T-helper 2 cell (primary cell): ENCODE data around the gene CHURC1.
"Not testable (repeated sequence)": the region's sequence is repeated elsewhere in the genome, so short reads cannot be mapped to it uniquely, and the experiment has no call there.

Experiments used
- DNase-seq, 5 experiments: peaks; one replicate each; pipeline versions ENCODE4 v3.0.0 to v3.0.0-alpha.2; 2012 to 2022

The CHURC1 gene

GRCh38 chr14:64910847-64911495 lies 3.3 kb upstream of the CHURC1 start:
- DNase-seq: no peak

DNA sequence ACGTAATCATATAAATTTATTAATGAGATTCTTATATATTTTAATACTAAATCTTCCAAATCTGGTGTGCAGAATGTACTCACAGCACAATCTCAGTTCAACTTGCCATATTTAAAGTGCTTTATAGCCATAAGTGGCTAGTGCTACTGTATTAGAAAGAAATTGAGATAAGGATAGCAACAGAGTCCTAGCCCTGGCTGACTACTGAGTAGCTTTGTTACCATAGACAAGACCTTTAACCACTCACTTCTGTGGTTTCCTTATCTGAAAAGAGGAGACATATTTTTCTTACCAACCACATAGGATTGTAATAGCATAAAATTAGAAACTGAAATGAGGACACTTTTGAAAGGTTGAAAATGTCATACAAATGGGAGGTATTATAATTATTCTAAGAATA lies 2.0 kb upstream of the CHURC1 start:
- peak in 1 of 5 experiments; percentile 54 for DNase-seq

DNA sequence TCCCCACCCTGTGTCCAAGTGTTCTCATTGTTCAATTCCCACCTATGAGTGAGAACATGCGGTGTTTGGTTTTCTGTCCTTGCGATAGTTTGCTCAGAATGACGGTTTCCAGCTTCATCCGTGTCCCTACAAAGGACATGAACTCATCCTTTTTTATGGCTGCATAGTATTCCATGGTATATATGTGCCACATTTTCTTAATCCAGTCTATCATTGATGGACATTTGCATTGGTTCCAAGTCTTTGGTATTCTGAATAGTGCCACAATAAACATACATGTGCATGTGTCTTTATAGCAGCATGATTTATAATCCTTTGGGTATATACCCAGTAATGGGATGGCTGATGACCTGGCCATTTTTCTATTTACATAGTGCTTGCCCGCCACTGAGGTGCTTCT lies 778 bp upstream of the CHURC1 start:
- not testable (repeated sequence) for DNase-seq

DNA sequence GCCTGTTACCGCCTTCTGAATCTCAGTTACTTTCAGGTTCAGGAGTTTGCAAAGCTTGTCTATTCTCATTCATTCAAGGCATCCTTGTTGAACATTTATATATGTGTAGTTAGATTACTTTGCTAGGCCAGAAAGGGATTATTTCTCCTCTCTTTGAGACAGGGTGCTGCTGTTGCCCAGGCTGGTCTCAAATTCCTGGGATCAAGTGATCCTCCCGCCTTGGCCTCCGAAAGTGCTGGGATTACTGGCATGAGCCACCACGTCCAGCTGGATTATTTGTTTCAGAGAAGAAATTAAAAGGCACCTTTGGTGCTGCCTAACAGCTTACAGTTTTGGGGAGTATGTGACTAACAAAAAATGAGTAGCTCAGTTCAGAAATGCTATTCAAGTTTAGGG lies 772 bp downstream of the CHURC1 start:
- no peak for DNase-seq

DNA sequence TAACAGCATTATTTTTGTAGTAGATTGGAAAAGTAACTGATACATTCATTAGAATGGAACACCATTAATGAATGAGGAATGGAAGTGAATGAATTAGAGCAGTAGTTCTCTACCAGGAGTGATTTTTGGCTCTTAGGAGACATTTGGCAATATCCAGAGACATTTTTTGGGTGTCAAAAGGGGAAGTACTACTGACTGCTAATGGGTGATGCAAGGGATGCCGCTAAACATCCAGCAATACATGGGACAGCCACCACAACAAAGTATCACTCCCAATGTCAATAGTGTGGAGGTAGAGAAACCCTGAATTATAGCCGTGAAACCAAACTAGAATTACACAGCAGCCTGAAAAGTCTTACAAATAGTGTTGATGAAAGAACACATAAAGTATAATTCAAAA lies 1.5 kb downstream of the CHURC1 start:
- peak in 1 of 5 experiments; percentile 9 for DNase-seq

DNA sequence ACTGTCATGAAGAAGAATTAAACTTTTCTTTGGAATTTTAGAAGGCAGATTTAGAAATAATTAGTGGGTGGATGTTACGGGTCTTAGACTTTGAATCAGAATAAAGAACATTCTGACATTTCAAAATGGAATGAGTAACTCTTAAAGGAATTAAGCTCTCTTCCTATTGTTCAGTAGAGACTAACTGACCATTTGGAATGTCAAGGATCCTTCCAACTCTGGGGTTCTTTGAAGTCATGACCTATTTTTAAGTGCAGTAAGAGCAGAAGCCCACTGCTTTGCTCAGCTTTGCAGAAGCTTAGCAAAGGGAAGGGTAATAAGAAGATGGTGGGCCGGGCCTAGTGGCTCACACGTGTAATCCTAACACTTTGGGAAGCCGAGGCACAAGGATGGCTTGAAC lies 4.0 kb downstream of the CHURC1 start:
- DNase-seq: no peak

DNA sequence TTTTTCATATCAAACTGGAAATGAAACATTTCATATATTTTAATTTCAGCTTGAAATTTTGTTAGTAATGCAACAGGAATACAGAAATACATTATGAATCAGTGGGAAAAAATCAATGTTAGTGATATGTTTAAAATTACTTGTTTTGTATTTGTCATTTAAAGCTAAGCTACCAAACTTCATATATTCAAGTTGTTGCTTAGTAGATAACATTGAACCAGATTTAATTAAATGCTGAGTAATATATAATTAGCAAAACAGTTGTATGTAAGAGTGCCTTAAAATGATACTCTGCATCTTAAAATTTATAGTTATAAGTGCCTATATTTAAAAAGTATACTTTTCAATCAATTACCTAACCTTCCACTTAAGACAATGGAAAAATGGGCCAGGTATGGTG lies 5.0 kb downstream of the CHURC1 start:
- DNase-seq: no peak

DNA sequence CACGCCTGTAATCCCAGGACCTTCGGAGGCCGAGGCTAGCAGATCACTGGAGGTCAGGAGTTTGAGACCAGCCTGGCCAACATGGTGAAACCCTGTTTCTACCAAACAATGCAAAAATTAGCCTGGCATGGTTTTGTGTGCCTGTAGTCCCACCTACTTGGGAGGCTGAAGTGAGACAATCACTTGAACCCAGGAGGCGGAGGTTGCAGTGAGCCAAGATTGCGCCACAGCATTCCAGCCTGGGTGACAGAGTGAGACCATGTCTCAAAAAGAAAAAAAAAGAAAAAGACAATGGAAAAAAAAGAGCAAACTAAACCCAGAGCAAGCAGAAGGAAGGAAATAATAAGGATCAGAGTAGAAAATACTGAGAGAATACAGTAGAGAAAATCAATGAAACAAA lies 5.4 kb downstream of the CHURC1 start:
- DNase-seq: no peak

DNA sequence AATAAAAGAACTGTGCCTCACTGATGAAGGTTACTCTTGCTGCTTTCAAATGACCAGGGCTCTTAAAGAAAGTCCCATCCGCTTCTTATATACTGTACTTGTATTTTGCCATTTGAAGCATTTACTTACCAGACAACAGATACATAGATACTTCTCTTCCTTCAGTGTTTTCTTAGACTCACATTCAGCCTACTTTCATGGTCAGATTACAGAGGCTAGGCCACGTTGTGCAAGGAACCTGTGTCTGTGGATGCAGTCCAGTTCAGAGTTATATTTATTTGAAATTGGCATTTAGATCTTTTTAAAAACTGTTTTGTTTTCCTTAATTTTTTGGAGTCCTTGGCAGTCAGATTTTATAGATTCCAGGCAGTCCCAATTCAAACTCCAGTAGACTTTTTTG lies 6.2 kb downstream of the CHURC1 start:
- DNase-seq: no peak

DNA sequence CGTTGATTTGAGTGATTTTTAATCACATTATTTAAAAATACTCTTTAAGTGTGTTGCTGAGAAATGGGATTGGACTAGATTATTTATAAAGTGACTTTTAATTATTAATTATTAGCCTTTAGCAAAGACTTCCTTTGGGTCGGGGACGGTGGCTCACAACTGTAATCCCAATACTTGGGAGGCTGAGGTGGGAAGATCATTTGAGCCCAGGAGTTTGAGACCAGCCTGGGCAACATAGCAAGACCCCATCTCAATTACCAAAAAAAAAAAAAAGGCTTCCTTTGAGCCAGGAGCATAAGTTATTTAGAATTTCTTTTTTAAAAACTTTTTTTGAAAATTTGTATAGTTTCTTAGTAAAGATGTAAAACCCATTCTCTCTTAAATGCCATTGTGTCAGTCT lies 8.8 kb downstream of the CHURC1 start:
- DNase-seq: no peak

DNA sequence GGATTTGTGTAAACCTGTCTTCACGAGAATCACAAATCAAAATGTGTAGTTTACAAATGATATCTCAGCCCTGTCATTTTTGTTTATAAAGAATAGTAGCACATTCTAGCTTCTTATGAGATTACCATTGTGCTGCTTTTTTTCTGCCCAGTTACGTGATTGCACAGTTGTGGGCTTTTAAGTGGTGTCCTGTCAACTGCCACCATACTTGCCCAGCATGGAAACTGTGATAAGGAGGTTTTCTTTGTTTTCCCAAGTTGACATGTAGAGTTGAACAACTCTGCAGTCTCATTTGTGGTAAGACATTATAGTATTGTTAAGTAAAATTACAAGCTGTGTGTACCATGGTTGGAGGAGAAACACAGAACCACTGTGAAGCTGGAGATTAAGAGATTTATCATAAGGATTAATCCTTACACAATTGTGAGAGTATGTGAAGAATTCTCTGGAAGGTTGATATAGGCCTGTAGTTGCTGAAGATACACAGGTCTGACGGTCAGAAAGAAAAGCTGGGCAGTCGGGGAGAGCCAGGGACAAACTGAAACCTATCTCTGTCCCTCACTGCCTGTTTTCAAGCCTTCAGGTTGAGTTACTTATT lies 12.2 kb downstream of the CHURC1 start:
- DNase-seq: no peak

GRCh38 chr14:64927031-64927430 lies 12.8 kb downstream of the CHURC1 start:
- DNase-seq: no peak

DNA sequence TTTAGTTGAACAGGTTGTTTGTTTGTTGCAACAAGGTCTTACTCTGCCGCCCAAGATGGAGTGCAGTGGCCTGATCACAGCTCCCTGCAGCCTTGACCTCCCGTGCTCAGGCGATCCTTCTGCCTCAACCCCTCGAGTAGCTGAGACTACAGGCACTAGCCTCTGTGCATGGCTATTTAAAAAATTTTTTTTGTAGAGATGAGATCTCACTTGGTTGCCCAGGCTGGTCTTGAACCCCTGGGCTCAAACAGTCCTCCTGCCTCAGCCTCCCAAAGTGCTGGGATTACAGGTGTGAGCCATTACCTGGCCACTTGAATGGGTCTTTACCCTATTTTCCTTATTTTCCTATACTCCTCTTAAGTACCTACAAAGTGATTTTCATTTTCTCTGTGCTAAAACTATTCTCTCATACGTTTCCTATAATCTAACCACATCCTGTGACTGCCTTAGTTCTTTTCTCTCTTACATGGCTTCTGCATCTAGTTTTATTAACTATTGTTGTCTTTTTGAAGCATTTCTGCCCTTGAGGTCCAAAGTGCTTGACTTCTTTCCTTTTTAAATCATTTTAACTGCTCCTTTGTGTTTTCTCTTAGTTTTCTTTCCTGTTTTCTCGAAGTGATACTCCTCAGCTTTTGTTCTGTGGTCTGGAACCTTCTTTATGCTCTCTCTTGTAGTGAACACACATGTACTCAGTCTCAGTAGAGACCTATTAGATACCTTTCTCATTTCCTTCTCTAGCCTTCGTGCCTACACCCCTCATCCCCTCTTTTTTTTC lies 14.2 kb downstream of the CHURC1 start:
- DNase-seq: peak in 2 of 5 experiments; percentile 25 to 66

- DNase-seq: no peak
Measured at GRCh38 chr14:64929014-64929359, 14.7 kb downstream of the CHURC1 start.

- no peak for DNase-seq
Measured at GRCh38 chr14:64930085-64930843, 16.0 kb downstream of the CHURC1 start.

DNA sequence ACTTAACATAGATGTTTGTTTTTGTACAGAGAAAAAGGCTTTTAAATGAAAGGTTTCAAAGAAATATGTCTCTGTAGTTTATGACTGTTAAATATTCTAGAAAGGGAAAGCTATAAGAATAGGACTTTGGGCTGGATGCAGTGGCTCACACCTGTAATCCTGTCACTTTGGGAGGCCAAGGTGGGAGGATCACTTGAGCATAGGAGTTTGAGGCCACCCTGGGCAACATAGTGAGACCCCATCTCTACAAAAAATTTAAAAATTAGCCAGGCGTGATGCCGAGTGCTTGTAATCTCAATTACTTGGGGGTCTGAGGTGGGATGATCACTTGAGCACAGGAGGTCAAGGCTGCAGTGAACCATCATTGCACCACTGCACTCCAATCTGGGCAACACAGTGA lies 16.9 kb downstream of the CHURC1 start:
- DNase-seq: no peak

GRCh38 chr14:64932231-64932630 lies 18.0 kb downstream of the CHURC1 start:
- no peak for DNase-seq

DNA sequence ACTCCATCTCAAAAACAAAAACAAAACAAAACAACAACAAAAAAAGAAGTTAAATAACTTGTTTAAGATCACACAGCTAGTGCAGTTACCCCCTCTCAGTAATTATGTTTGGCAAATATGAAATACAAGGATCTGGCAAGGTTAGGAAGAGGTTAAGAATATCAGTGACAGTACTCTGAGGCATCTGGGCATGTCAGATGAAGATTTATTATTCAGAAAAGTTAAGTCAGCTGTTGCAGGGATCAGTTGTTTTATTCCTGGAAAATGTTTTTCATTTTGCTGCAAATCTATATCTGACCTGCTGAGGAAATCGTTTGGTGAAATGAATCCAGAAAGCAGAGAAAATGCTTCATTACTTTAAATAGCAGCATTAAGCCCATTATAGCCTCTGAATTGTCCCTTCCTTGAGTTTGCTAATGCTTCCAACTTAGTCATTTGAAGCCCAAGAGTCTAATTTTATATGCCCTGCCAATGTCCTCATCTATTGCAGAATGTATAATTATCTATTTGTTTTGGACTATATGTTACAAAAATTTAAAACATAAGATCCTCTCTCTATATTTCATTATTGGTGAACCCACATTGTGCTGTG lies 20.2 kb downstream of the CHURC1 start:
- DNase-seq: no peak

DNA sequence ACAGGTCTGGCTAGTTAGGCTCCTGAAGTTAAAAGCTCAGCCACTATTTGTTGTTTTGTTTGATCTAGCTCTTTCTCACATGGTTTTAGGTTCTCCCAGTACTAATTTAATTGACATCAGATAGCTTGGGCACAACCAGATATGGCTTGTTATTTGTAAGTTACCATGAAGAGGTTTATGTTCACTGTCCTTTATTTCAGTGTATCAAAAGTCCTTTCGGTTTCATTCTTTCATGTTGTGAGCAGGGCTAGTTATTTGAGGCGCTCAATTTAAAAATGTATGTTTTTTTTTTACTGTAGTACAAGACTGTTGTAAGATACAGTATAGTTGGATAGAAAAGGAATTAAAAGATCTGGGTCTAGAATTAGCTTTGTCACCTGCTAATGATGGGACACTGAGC lies 21.3 kb downstream of the CHURC1 start:
- peak in 1 of 5 experiments; percentile 37 for DNase-seq

DNA sequence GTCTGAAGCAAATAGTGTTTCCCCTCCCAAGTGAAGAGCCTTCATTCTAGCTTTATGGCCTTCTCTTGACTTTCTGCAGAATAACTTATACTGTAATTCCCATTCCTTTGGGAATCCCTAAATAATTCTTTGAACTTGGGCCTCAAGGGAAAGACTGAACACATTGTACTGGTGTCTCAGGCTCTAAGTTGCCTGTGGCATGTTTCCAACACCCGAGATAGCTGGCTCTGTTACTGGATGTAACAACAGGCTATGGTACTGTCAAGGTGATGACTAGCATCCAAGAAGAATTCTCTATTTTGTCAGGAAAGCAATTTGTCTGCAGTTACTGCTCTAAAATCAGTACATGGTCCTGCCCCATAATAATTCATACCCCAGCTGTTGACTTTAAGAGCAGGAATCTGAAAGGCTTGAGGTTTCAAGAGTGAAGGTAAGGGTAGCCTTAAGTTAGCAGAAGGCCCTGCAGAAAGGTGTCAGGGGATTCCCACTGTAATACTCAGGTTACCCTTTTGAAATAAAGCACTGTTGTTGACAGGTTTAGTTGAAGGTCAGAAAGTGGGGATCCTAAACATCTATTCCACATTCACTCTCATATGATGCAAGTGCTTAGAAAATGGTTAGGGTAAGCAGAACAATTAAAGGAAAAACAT lies 23.0 kb downstream of the CHURC1 start:
- DNase-seq: no peak

- DNase-seq: no peak
Measured at GRCh38 chr14:64937821-64938193, 23.6 kb downstream of the CHURC1 start.

DNA sequence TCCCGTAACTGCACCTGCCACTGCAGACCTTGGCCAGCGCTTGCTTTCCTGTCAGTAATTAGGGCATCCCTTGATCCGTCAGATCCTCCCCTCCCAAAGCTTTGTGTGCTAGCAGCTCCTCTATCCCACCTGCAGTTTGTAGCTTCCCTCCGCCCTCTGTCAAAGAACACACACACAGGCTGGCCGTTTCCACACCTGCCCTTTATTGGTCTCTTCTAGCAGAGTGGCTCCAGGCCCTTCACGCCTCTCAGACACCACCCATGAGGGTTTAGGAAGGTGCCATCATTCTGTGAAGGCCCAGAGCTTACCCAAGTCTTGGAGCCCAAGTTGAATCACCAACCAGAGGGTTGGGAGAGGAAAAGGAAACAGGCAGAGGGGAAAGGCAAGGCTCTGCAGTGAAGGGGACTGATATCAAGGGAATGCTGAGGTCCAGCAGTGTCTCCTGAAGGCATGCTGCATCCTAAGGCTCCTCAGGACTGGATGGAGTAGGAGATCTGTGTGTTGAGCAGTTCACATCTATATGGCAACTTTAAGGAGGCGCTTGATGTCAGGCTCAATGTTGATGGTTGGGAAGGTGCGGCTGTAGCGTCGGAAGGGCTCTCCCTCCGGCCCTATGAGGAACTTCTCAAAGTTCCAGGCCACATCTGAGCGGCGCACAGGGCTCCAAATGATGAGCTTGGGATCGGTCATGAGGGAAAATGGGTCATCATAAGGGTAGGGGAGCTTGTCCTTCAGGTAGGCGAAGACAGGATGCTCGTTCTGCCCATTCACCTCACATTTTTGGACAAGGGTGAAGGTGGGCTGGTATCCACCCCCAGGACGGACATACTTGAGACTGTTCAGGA lies 24.9 kb downstream of the CHURC1 start:
- DNase-seq: no peak
